Central memory CD8-positive, alpha-beta T cell (primary cell): ENCODE data around the gene ARHGAP10.
A peak's percentile ranks its signal among the peaks of the same experiment; 100 is the strongest.
"Not testable (repeated sequence)": the region's sequence is repeated elsewhere in the genome, so short reads cannot be mapped to it uniquely, and the experiment has no call there.

ENCODE experiments used
- ATAC-seq: fragments of 150-1000 bp; cut with Tn5 transposase; replicated peaks from 2 replicates; pipeline ENCODE4 v1.10.0; 2022; ENCODE audit warnings: mild to moderate bottlenecking, moderate FRiP score, moderate number of reproducible peaks; ENCODE audit not compliant: poor library complexity, severe bottlenecking; ENCODE audit errors: extremely low read depth
- DNase-seq, 2 donors: peaks; one replicate each; pipeline ENCODE4 v3.0.0; 2021; ENCODE audit warnings: low spot score in 2 of 2
- H3K27ac Mint-ChIP-seq: one replicate; pipeline ENCODE4 v1.8.0; 2022; ENCODE audit warnings: low read depth, mild to moderate bottlenecking, moderate library complexity, mixed read lengths
- H3K27me3 Mint-ChIP-seq: one replicate; pipeline ENCODE4 v1.8.0; 2022; ENCODE audit warnings: mixed read lengths
- H3K36me3 Mint-ChIP-seq: one replicate; pipeline ENCODE4 v1.8.0; 2022; ENCODE audit warnings: mild to moderate bottlenecking, moderate library complexity, mixed read lengths; ENCODE audit not compliant: insufficient read depth
- H3K4me1 Mint-ChIP-seq: one replicate; pipeline ENCODE4 v1.8.0; 2022; ENCODE audit warnings: mixed read lengths
- H3K4me3 Mint-ChIP-seq: one replicate; pipeline ENCODE4 v1.8.0; 2022; ENCODE audit warnings: mild to moderate bottlenecking, moderate library complexity, mixed read lengths
- H3K9me3 Mint-ChIP-seq: one replicate; pipeline ENCODE4 v1.8.0; 2022; ENCODE audit warnings: mixed read lengths

The ARHGAP10 gene

DNA sequence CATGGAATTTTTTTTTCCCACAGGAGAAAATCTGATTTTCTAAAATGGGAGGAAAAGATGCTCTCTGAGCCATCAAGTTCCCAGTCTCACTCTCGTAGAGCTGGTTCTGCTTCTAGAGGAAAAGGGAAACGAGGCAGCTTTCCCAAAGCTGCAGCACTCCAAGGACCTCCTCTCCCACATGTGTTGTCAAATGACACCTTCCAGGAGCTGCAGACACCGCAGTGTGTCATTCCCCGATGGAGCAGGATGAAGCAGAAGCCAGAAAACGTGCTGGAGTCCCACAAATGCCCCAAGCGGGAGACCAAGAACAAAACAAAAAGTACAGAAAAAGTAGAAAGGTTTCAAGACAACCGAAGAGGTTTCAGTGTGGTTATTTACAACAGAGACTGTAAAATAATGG is 348.1 kb downstream of the ARHGAP10 start:
- Mint-ChIP-seq H3K4me1 (peaks cover 7% of the 10 kb centered on the region), H3K27me3 (no peaks in the 10 kb centered on the region), H3K36me3 (peaks cover 22% of the 10 kb centered on the region), H3K27ac (no peak overlapping the region), H3K9me3 (peaks cover 15% of the 10 kb centered on the region), H3K4me3 (no peak overlapping the region)
- DNase-seq (no peak), ATAC-seq (no peak)

DNA sequence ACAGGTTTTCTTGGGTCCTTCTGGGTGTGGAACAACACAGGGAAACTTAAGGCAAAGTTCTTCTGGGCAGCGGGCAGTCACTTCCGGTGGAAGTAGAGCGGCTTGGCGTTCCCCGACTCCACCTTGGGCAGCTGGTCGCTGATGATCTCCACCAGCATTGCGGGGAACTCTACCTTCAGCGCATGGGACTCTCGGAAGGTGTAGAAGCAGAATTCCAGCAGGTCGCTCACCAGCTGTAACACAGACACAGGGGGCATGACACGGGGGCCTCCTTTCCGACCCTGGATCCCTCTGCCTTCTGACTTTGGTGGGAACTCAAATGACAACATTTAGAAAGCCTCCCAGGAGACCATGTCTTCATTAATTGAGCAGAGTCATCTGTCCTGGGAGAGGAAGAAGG is 349.4 kb downstream of the ARHGAP10 start:
- H3K4me1 Mint-ChIP-seq: peaks cover 19% of the 10 kb centered on the region
- H3K36me3 Mint-ChIP-seq: peaks cover 21% of the 10 kb centered on the region
- no peak overlapping the region for H3K4me3 Mint-ChIP-seq
- H3K27ac Mint-ChIP-seq: peak overlapping the region; percentile 41
- ATAC-seq: no peak
- no peaks in the 10 kb centered on the region for H3K27me3 Mint-ChIP-seq
- DNase-seq: no peak
- peaks cover 6% of the 10 kb centered on the region for H3K9me3 Mint-ChIP-seq

DNA sequence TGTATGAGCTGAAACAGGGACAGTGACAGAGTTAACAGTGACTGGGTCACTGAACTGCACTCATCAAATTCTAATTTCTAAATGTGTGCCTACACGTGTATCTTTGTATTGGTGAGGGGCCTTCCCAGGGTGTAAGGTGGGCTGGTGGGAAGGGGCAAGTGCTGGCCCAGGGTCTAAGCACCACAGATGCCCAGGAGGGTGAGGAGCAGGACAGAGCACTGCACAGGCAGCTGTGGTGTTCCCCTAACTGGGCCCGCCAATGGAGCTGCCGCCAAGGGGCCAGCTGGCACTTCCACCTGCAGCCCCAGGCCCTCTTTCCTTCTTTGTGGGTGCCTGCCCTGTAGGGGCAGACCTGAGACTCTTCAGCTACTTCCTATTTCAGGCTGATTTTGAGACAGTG is 349.9 kb downstream of the ARHGAP10 start:
- H3K36me3 Mint-ChIP-seq: peaks cover 18% of the 10 kb centered on the region
- H3K27ac Mint-ChIP-seq: peak overlapping the region; percentile 41
- H3K4me1 Mint-ChIP-seq: peaks cover 21% of the 10 kb centered on the region
- no peak for ATAC-seq
- no peaks in the 10 kb centered on the region for H3K27me3 Mint-ChIP-seq
- no peak overlapping the region for H3K4me3 Mint-ChIP-seq
- no peak for DNase-seq
- peaks cover 6% of the 10 kb centered on the region for H3K9me3 Mint-ChIP-seq

DNA sequence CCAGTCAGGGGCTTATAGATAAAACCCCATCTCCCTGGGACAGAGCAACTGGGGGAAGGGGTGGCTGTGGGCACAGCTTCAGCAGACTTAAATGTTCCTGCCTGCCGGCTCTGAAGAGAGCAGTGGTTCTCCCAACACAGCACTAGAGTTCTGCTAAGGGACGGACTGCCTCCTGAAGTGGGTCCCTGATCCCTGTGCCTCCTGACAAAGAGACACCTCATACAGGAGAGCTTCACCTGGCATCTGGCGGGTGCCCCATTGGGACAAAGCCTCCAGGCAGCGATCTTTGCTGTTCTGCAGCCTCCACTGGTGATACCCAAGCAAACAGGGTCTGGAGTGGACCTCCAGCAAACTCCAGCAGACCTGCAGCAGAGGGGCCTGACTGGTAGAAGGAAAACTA is 351.2 kb downstream of the ARHGAP10 start:
- not testable (repeated sequence) for H3K4me3 Mint-ChIP-seq, DNase-seq, H3K27ac Mint-ChIP-seq, H3K27me3 Mint-ChIP-seq, H3K9me3 Mint-ChIP-seq, ATAC-seq
- peaks cover 16% of the 10 kb centered on the region for H3K36me3 Mint-ChIP-seq
- H3K4me1 Mint-ChIP-seq: peaks cover 34% of the 10 kb centered on the region

DNA sequence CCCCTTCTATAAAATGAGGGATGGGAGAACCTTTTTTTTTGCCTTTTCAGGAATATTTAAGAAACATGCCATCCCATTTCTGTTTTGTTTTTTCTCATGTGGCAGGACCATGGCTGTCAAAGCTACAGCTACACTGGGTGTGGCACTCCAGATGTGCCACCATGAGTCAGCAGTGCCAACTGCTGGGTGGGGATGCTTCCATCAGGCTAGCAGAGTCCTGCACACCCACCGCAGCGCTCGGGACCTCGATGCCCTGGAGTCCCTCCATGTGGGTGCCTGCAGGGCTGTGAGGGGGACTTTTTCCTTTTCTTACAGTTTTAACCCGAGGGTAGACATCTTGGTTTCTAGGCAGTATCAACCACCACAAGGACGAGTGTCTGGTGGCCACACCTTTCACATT is 357.7 kb downstream of the ARHGAP10 start:
- Mint-ChIP-seq H3K9me3 (no peaks in the 10 kb centered on the region), H3K36me3 (peaks cover 5% of the 10 kb centered on the region), H3K4me3 (no peak overlapping the region), H3K27ac (no peak overlapping the region), H3K4me1 (peaks cover 28% of the 10 kb centered on the region), H3K27me3 (no peaks in the 10 kb centered on the region)
- DNase-seq (no peak), ATAC-seq (no peak)

DNA sequence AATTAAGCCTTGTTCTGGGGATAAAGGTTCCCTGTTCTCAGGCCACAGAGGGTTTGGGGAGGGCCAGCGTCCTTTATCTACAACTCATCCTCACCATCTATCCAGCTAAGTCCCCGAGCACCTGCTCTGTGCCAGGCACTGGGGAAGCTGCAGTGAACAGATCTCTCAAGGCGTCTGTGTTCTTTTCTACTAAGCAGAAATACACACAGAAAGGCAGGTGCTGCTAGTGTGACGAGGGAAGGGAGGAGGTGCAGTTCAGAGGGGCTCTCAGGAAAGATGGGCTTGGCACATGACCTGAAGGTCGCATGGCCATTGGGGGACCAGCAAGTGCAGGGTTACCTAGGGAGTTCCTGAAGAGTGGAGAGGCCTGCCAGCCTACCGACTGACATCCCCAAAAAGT is 358.1 kb downstream of the ARHGAP10 start:
- Mint-ChIP-seq H3K4me3 (no peak overlapping the region), H3K4me1 (peaks cover 27% of the 10 kb centered on the region), H3K27me3 (no peaks in the 10 kb centered on the region), H3K36me3 (peaks cover 4% of the 10 kb centered on the region), H3K9me3 (no peaks in the 10 kb centered on the region), H3K27ac (no peak overlapping the region)
- ATAC-seq (no peak), DNase-seq (no peak)

DNA sequence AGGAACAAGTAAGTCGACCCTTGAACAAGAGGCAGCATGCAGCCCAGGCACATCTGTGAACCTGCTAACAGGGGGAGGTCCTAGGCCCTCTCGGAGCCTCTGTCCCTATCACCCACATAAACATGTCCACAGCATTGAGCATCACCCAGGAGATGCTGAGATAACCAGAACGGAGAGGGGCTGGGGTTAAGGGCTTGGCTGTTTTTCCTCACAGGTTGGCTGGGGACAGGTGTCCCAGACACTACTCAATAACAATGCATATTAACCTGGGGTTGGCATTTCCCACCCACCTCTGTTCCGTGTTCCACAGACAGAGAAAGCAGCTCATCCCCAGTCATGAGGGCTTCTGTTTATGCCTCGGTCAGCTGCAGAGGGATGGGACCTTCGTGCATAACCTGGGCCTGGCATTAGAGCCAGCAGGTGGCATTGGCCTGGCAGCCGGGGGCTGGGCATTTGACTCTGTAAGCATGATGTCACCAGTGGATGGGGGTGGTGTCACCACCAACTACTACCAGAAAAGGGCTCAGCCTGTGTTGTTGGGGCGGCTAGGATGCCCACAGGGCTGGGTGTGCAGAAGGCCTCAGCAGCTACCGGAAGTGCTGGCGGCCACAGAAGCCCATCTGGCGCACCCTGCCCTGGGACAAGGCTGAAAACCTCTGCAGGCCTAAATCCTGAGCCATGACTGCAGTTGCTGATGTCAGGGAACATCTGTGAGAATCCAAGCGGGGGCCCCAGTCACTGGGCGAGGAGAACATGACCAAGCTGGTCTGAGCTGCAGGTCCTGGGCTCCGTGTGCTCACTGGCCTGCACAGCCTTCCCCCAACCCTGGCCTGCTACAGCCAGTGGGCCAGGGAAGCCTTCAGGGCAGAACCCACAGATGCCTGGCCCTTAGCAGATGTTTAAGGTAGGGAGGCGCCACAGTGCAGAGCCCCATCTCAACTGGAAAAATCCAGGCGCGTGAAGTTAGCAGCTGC is 358.9 kb downstream of the ARHGAP10 start:
- DNase-seq (no peak), ATAC-seq (peak; percentile 6)
- H3K36me3 Mint-ChIP-seq: peaks cover 3% of the 10 kb centered on the region
- H3K27me3 Mint-ChIP-seq: no peaks in the 10 kb centered on the region
- no peaks in the 10 kb centered on the region for H3K9me3 Mint-ChIP-seq
- H3K4me1 Mint-ChIP-seq: peaks cover 19% of the 10 kb centered on the region
- H3K4me3 Mint-ChIP-seq: no peak overlapping the region
- H3K27ac Mint-ChIP-seq: no peak overlapping the region

DNA sequence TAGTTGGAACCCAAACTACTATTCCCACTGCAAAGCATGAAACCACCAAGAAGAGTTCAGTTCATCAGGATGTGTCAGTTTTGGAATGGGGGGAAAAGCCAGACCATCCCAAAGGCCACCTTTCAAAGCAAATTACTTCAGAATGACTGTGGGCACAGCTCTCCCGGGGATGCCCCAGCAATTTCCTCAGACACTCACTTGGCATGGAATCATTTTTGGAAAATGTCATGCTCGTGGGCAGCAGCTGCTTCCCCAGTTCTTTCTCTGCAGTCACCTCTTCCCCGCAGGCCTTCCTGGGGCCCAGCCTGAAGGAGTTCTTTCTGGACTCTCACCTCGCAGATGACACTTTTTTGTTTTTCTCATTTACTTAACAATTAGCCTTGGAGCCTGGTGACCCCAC is 360.0 kb downstream of the ARHGAP10 start:
- Mint-ChIP-seq H3K9me3 (no peaks in the 10 kb centered on the region), H3K36me3 (peaks cover 3% of the 10 kb centered on the region)

DNA sequence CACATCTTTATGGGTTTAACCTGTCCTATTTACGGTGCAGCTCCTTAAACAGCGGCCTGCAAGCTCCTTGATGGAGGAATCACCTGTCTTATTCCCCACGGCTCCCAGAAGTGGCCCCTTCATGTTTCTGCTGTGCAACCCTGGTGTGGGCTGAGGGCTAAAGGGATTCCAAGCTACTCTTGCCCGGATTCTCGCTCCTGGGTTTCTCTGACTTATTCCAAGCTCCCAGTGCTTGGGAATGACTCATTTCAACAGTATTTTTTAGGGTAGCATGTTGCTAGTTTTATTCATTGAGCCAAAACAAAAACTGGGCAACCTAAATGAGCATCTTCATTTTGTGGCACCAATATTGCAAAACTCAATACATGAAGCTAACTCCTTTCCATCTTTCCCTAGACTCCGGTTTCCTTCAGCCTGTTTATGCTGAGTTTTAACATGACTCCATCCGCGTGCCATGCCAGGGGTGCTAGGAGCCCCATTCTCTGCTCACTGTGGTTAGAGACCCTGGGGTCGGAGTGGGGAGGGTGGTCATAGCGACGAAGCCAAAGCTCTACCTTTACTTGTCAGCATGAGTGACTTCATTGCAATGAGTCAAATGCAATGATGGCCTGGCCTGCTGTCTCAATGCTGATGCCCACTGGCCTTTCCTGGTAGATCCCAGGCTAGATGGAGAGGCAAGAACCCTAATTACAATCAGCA is 360.6 kb downstream of the ARHGAP10 start:
- ATAC-seq (no peak), DNase-seq (no peak)
- Mint-ChIP-seq H3K4me1 (peaks cover 6% of the 10 kb centered on the region), H3K27ac (no peak overlapping the region), H3K27me3 (no peaks in the 10 kb centered on the region), H3K4me3 (no peak overlapping the region), H3K9me3 (no peaks in the 10 kb centered on the region), H3K36me3 (peaks cover 3% of the 10 kb centered on the region)

More for the DNA sequence above, 360.0 kb downstream of the ARHGAP10 start:
- Mint-ChIP-seq H3K4me1 (peaks cover 12% of the 10 kb centered on the region), H3K27ac (no peak overlapping the region), H3K4me3 (no peak overlapping the region), H3K27me3 (no peaks in the 10 kb centered on the region)
- DNase-seq (no peak), ATAC-seq (no peak)

DNA sequence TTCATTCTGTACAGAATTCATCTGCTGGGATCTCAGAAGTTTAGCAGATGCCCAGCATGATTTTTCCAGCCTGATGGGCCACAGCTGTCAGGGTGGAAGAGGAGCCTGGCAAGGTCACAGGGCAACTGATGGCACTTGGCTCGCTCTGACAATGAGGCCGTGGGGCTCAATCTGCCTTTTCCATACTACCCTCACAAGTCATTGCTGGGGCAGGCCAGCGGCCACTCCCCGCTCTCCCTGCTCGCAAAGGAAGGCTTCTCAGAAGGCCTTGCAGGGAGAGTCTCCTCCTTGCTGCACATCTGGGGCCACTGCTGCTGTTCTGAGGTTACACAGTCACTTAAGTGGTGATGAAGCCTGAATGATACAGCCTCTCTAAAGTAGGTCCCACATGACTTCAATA is 361.2 kb downstream of the ARHGAP10 start:
- DNase-seq (no peak), ATAC-seq (no peak)
- Mint-ChIP-seq H3K27ac (no peak overlapping the region), H3K27me3 (no peaks in the 10 kb centered on the region), H3K9me3 (no peaks in the 10 kb centered on the region), H3K36me3 (peaks cover 3% of the 10 kb centered on the region), H3K4me1 (no peaks in the 10 kb centered on the region), H3K4me3 (no peak overlapping the region)

DNA sequence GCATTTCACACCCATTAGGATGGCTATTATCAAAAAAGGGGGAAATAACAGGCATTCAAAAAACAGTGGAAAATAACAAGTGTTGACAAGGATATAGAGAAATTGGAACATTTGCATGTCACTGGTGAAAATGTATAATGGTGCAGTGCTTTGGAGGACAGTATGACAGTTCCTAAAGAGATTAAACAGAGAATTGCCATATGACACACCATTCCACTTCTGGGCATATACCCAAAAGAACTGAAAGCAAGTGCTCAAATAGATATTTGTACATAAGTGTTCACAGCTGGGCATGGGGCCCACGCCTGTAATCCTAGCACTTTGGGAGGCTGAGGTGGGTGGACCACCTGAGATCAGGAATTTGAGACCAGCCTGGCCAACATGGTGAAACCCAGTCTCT is 362.3 kb downstream of the ARHGAP10 start:
- H3K27me3 Mint-ChIP-seq: no peaks in the 10 kb centered on the region
- peaks cover 4% of the 10 kb centered on the region for H3K36me3 Mint-ChIP-seq
- DNase-seq (no peak), ATAC-seq (no peak)
- H3K4me1 Mint-ChIP-seq: no peaks in the 10 kb centered on the region
- H3K9me3 Mint-ChIP-seq: no peaks in the 10 kb centered on the region
- no peak overlapping the region for H3K4me3 Mint-ChIP-seq
- H3K27ac Mint-ChIP-seq: no peak overlapping the region

DNA sequence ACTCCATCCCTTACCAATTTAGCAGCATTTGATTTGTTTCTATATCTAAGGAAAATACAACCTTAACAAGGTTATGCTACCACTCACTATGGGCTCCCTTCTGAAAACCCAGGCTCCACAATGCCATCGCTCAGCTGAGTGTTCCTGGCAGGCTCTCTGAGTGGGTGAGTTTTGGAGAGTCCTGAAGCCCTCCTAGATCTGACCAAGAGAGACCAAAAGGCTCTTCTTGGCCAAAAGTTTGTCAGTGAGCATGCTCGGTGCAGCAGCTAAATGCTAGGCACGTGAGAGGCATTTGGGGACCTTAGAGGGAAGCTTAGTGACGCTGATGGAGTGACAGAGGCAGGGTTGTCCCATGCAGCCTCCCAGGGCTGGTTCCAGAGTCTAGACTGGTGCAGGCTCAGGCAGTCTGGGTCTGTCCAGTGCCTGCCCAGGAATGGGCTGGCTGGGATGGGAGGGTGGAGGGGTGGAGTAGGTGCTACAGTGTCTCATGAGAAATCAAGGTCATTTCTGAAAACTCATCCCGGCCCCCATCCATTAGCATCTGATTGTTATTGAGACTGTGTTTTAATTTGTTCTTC is 363.5 kb downstream of the ARHGAP10 start:
- no peak overlapping the region for H3K27ac Mint-ChIP-seq
- H3K36me3 Mint-ChIP-seq: peaks cover 5% of the 10 kb centered on the region
- H3K9me3 Mint-ChIP-seq: no peaks in the 10 kb centered on the region
- ATAC-seq (no peak), DNase-seq (no peak)
- no peaks in the 10 kb centered on the region for H3K4me1 Mint-ChIP-seq
- no peaks in the 10 kb centered on the region for H3K27me3 Mint-ChIP-seq
- no peak overlapping the region for H3K4me3 Mint-ChIP-seq
